Endothelial cell of umbilical vein (primary cell): Measurements from ENCODE around the gene KLF5. TPM values are rescaled to one million over a fixed set of nuclear protein-coding genes. Genes with fewer than 3 reads are reported as not detected.

ENCODE experiments used
- BruUV-seq: library from RNA; stranded (reverse); fragments of 400-500 nt; replicated peaks from 2 replicates; lab custom pipeline; 2021; lab: Mats Ljungman, UMichigan
- CTCF ChIA-PET: fragments of 300-600, 350-600 bp; sonication (Branson Sonifier 250); formaldehyde crosslinking; loops from one replicate; lab custom pipeline; 2021; ENCODE audit warnings: antibody characterized with exemption, inconsistent platforms; lab: Charles Lee
- POLR2A ChIA-PET: fragments of 300-600, 350-600 bp; sonication (Branson Sonifier 250); formaldehyde crosslinking; loops from one replicate; lab custom pipeline; 2021; ENCODE audit warnings: antibody characterized with exemption, inconsistent platforms; lab: Charles Lee
- DNase-seq: peaks from one replicate; pipeline ENCODE4 v3.0.0-alpha.2; 2011; ENCODE audit warnings: low read depth, low spot score
- FAIRE-seq: peaks from 2 replicates; lab custom pipeline; 2011; peaks lifted over from hg19 to GRCh38; lab: Jason Lieb, UNC
- H2AFZ ChIP-seq: 2 replicates; pipeline ENCODE4 v1.6.0; 2012; ENCODE audit warnings: low read depth, low read length, control low read depth, inconsistent platforms
- H3K27ac ChIP-seq: 2 replicates; pipeline ENCODE4 v1.5.1; 2011; ENCODE audit warnings: low read depth, mild to moderate bottlenecking, control low read depth, low read length, moderate library complexity; ENCODE audit not compliant: insufficient read depth
- H3K27me3 ChIP-seq, 2 experiments: 2 replicates each; pipeline versions ENCODE4 v1.6.0 to v1.6.1; 2011; ENCODE audit warnings: low read length in 2 of 2, mixed read lengths in 1 of 2; ENCODE audit not compliant: control insufficient read depth in 2 of 2, insufficient read depth in 2 of 2
- H3K36me3 ChIP-seq, 2 experiments: 2 replicates in 1 of 2; 3 replicates in 1 of 2; pipeline ENCODE4 v1.5.1; 2011; ENCODE audit warnings: low read length in 2 of 2, mild to moderate bottlenecking in 1 of 2, moderate library complexity in 1 of 2; ENCODE audit not compliant: control insufficient read depth in 2 of 2, insufficient read depth in 2 of 2; ENCODE audit errors: extremely low read depth in 1 of 2
- H3K4me1 ChIP-seq: 3 replicates; pipeline ENCODE4 v1.5.1; 2011; ENCODE audit warnings: mild to moderate bottlenecking, low read length; ENCODE audit not compliant: control insufficient read depth, insufficient read depth; ENCODE audit errors: extremely low read depth
- H3K4me2 ChIP-seq: 2 replicates; pipeline ENCODE4 v1.6.1; 2011; ENCODE audit warnings: low read length, control low read depth, mixed read lengths; ENCODE audit not compliant: insufficient read depth
- H3K4me3 ChIP-seq, 3 experiments: fragments of 200-600 bp in 1 of 3; sonication (generic), shearing (Covaris generic) in 1 of 3; replicated peaks in 1 of 3; 2 replicates each; pipeline ENCODE4 v1.5.1; 2011 to 2016; ENCODE audit warnings: control low read depth in 3 of 3, low read length in 3 of 3, mild to moderate bottlenecking in 2 of 3, inconsistent platforms in 1 of 3, low read depth in 1 of 3, moderate library complexity in 1 of 3; ENCODE audit not compliant: insufficient read depth in 1 of 3
- H3K79me2 ChIP-seq: 2 replicates; pipeline ENCODE4 v1.6.0; 2012; ENCODE audit warnings: low read length, inconsistent platforms; ENCODE audit not compliant: control insufficient read depth, insufficient read depth
- H3K9ac ChIP-seq: replicated peaks from 2 replicates; pipeline ENCODE3; 2011; ENCODE audit warnings: low read length, control low read depth; ENCODE audit not compliant: insufficient read depth; ENCODE audit errors: extremely low read depth
- H3K9me1 ChIP-seq: replicated peaks from 3 replicates; pipeline ENCODE4 v1.6.0; 2011; ENCODE audit warnings: mild to moderate bottlenecking, low read length; ENCODE audit not compliant: control insufficient read depth, insufficient read depth; ENCODE audit errors: extremely low read depth
- H3K9me3 ChIP-seq: replicated peaks from 2 replicates; pipeline ENCODE4 v1.5.1; 2012; ENCODE audit warnings: low read length, inconsistent platforms; ENCODE audit not compliant: control insufficient read depth, insufficient read depth
- H4K20me1 ChIP-seq: replicated peaks from 2 replicates; pipeline ENCODE3; 2011; ENCODE audit warnings: mild to moderate bottlenecking, low read length; ENCODE audit not compliant: control insufficient read depth, insufficient read depth; ENCODE audit errors: extremely low read depth
- CTCF ChIP-seq, 2 donors: IDR thresholded peaks; 1 replicate in 1 of 2; 2 replicates in 1 of 2; pipeline ENCODE4 v1.5.1; 2011; ENCODE audit warnings: low read length in 2 of 2, mild to moderate bottlenecking in 2 of 2, moderate library complexity in 2 of 2, control low read depth in 1 of 2, inconsistent platforms in 1 of 2, low read depth in 1 of 2; ENCODE audit not compliant: insufficient read depth in 1 of 2; ENCODE audit errors: extremely low read depth in 1 of 2
- EZH2 ChIP-seq: IDR thresholded peaks from 2 replicates; pipeline ENCODE4 v1.6.1; 2012; ENCODE audit warnings: borderline replicate concordance, low read depth, mild to moderate bottlenecking, moderate library complexity, low read length, inconsistent platforms; ENCODE audit not compliant: severe bottlenecking
- FOS ChIP-seq: IDR thresholded peaks from 2 replicates; pipeline ENCODE4 v1.6.1; 2011; ENCODE audit warnings: mild to moderate bottlenecking, low read length, moderate library complexity, borderline replicate concordance; ENCODE audit not compliant: insufficient read depth
- GATA2 ChIP-seq: IDR thresholded peaks from 2 replicates; pipeline ENCODE4 v1.7.0; 2011; ENCODE audit warnings: low read depth, mild to moderate bottlenecking, moderate library complexity, mixed read lengths, low read length; ENCODE audit not compliant: insufficient read length, insufficient read depth
- JUN ChIP-seq: IDR thresholded peaks from 2 replicates; pipeline ENCODE4 v1.6.1; 2011; ENCODE audit warnings: borderline replicate concordance, low read depth; ENCODE audit not compliant: insufficient read length, insufficient read depth
- MAX ChIP-seq: IDR thresholded peaks from 2 replicates; pipeline ENCODE4 v1.6.1; 2011; ENCODE audit not compliant: insufficient read depth, insufficient read length
- MYC ChIP-seq: IDR thresholded peaks from one replicate; pipeline ENCODE4 v1.6.1; 2011; ENCODE audit warnings: mild to moderate bottlenecking, low read depth, low read length
- POLR2A ChIP-seq: IDR thresholded peaks from 2 replicates; pipeline ENCODE4 v1.6.1; 2012; ENCODE audit warnings: low read depth, mild to moderate bottlenecking, control low read depth, low read length
- POLR2AphosphoS5 ChIP-seq: IDR thresholded peaks from 2 replicates; pipeline ENCODE4 v1.6.1; 2012; ENCODE audit warnings: low read depth, mild to moderate bottlenecking, control low read depth, low read length, moderate library complexity; ENCODE audit not compliant: insufficient read depth
- dilution Hi-C: fragments of 300-500 bp; cut with MboI; formaldehyde crosslinking; loops from one replicate; pipeline ENCODE4 v1.15.0; 2019; ENCODE audit warnings: low sequenced_read_pairs; ENCODE audit not compliant: extremely low pct_ligation_motif_present
- intact Hi-C: fragments of 100-400 bp; cut with micrococcal nuclease; formaldehyde crosslinking; loops from one replicate; pipeline ENCODE4 v1.10.0; 2022
- polyA plus RNA-seq, 4 experiments: library from polyadenylated mRNA; depleted of rRNA in 3 of 4; stranded (reverse) in 3 of 4; unstranded in 1 of 4; fragments of >200 nt; gene quantifications; 2 replicates each; pipeline versions ENCODE4 v1.2.1 to v1.2.3, GENCODE V29; 2011 to 2012; ENCODE audit warnings: missing spikeins in 1 of 4
- total RNA-seq: library from RNA; stranded (reverse); gene quantifications from 2 replicates; pipeline ENCODE4 v1.2.3, GENCODE V29; 2021

The KLF5 gene
- total and polyA plus RNA-seq, 2 donors (not counting 3 experiments of a cell fraction or from before 2014, with no cell fraction given), result 1.7 to 4.0 TPM

GRCh38 chr13:73070451-73071098, 11.8 kb downstream of the KLF5 start:
- dilution Hi-C loops, result no loop called here
- Histone ChIP-seq H3K9ac (no peak overlapping the region), H3K9me1 (no peaks in the 10 kb centered on the region), H4K20me1 (no peaks in the 10 kb centered on the region), H3K4me2 (no peak overlapping the region), H3K4me1 (no peaks in the 10 kb centered on the region), H3K79me2 (no peaks in the 10 kb centered on the region), H3K4me3 (no peak overlapping the region), H3K27me3 (no peaks in the 10 kb centered on the region), H3K27ac (no peak overlapping the region), H3K36me3 (no peaks in the 10 kb centered on the region), H3K9me3 (no peaks in the 10 kb centered on the region), H2AFZ (no peak overlapping the region)
- DNase-seq (no peak), FAIRE-seq (no peak)
- TF ChIP-seq FOS, result no peak
- no peak for TF ChIP-seq MYC
- BruUV-seq, result no TSS peak
- intact Hi-C loops, result no loop called here
- ChIA-PET CTCF (interaction anchor here (1.2 to 1.7 kb wide), 2 partner anchors 11 to 17 kb away, joined by 5 to 10 read pairs; partner anchors contain the start of gene KLF5), POLR2A (no interaction called here)

- no peaks in the 10 kb centered on the region for H3K79me2 ChIP-seq
- peaks cover 2% of the 10 kb centered on the region for H3K4me1 ChIP-seq
- no peak for DNase-seq
- intact Hi-C loops (no loop called here), dilution Hi-C loops (no loop called here)
- ChIA-PET CTCF (interaction anchor here (1.2 to 1.7 kb wide), 2 partner anchors 10 to 13 kb away, joined by 5 to 10 read pairs; partner anchors contain the start of gene KLF5), POLR2A (interaction anchor here (0.6 kb wide), 1 partner anchor 18 kb away, joined by 3 read pairs; no protein-coding TSS in a partner anchor)
- no peak for FAIRE-seq
- H4K20me1 ChIP-seq, result no peaks in the 10 kb centered on the region
- H3K9ac ChIP-seq, result no peak overlapping the region
- BruUV-seq, result no TSS peak
- no peak overlapping the region for H2AFZ ChIP-seq
- H3K27ac ChIP-seq, result no peak overlapping the region
- no peaks in the 10 kb centered on the region for H3K9me1 ChIP-seq
- H3K27me3 ChIP-seq, result no peaks in the 10 kb centered on the region
- no peak overlapping the region for H3K4me3 ChIP-seq
- H3K9me3 ChIP-seq, result no peaks in the 10 kb centered on the region
- H3K4me2 ChIP-seq, result no peak overlapping the region
- TF ChIP-seq JUN (no peak), POLR2AphosphoS5 (no peak), MYC (no peak), MAX (no peak), CTCF (IDR thresholded peaks at IDR 0.05; ENCODE audit: extremely low read depth in 1 of 2, insufficient read depth in 1 of 2, low read depth in 1 of 2, low read length in 2 of 2) (no peak), FOS (no peak), GATA2 (no peak), EZH2 (no peak), POLR2A (no peak)
- H3K36me3 ChIP-seq, result no peaks in the 10 kb centered on the region
These were observed 13.6 kb downstream of the KLF5 start for GRCh38 chr13:73072239-73072900.
